Colonic mucosa (tissue), 4 donors: Measurements from ENCODE around the gene CHRNA4. TPM values are rescaled to one million over a fixed set of nuclear protein-coding genes. Genes with fewer than 3 reads are reported as not detected.

Experiments
- DNase-seq: peaks from one replicate; pipeline ENCODE4 v3.0.0-alpha.2; 2020
- H3K27ac ChIP-seq: fragments of 200-600 bp; one replicate; pipeline ENCODE4 v1.8.0; 2021
- H3K27me3 ChIP-seq: fragments of 200-600 bp; one replicate; pipeline ENCODE4 v1.8.0; 2021
- H3K36me3 ChIP-seq: fragments of 200-600 bp; one replicate; pipeline ENCODE4 v1.8.0; 2021
- H3K4me1 ChIP-seq: fragments of 200-600 bp; one replicate; pipeline ENCODE4 v1.8.0; 2021; ENCODE audit warnings: mild to moderate bottlenecking
- H3K4me3 ChIP-seq: fragments of 200-600 bp; one replicate; pipeline ENCODE4 v1.8.0; 2021
- H3K9ac ChIP-seq, 2 donors: one replicate each; pipeline ENCODE4 v1.7.0; 2013; ENCODE audit warnings: control low read depth in 2 of 2, low read depth in 2 of 2, low read length in 2 of 2
- H3K9me3 ChIP-seq: fragments of 200-600 bp; one replicate; pipeline ENCODE4 v1.8.0; 2021
- CTCF ChIP-seq: fragments of 200-600 bp; IDR thresholded peaks from one replicate; pipeline ENCODE4 v1.8.0; 2022; ENCODE audit warnings: antibody characterized with exemption, mild to moderate bottlenecking
- intact Hi-C: fragments of 100-400 bp; cut with DNase I; formaldehyde crosslinking; loops from one replicate; pipeline ENCODE4 v1.14.1; 2022
- total RNA-seq, 2 donors: library from RNA; stranded (reverse); fragmentation: NEBNext Ultra II Directional in 1 of 2; extraction: Animal tissue kit (Norgen Biotek cat#: 25700) in 1 of 2; gene quantifications; one replicate each; pipeline ENCODE4 v1.2.1, GENCODE V29; 2021
- donor health status: healthy.
- donor health status: DM: no; HTN: no; CAD: no.
- donor health status: DM: no; HTN: no; CAD: no.

Gene CHRNA4
- total RNA-seq, 2 donors from 2014 or later = 0.05 TPM; not detected in 1

- no peak for DNase-seq
- Histone ChIP-seq H3K27me3 (no peaks in the 10 kb centered on the region), H3K9ac (no peak overlapping the region), H3K9me3 (no peaks in the 10 kb centered on the region), H3K27ac (no peak overlapping the region), H3K36me3 (no peaks in the 10 kb centered on the region), H3K4me1 (no peaks in the 10 kb centered on the region), H3K4me3 (no peak overlapping the region)
- no peak for TF ChIP-seq CTCF
- intact Hi-C loops = no loop called here
Observed at GRCh38 chr20:63373996-63374395, 12.8 kb upstream of the CHRNA4 start.

GRCh38 chr20:63372971-63373885, 12.1 kb upstream of the CHRNA4 start:
- H3K27ac ChIP-seq = no peak overlapping the region
- no peak for DNase-seq
- intact Hi-C loops = no loop called here
- no peaks in the 10 kb centered on the region for H3K36me3 ChIP-seq
- no peaks in the 10 kb centered on the region for H3K9me3 ChIP-seq
- H3K4me1 ChIP-seq = no peaks in the 10 kb centered on the region
- no peak for TF ChIP-seq CTCF
- H3K9ac ChIP-seq = no peak overlapping the region
- no peaks in the 10 kb centered on the region for H3K27me3 ChIP-seq
- no peak overlapping the region for H3K4me3 ChIP-seq

- Histone ChIP-seq H3K27me3 (no peaks in the 10 kb centered on the region), H3K9ac (no peak overlapping the region), H3K9me3 (no peaks in the 10 kb centered on the region), H3K4me1 (no peaks in the 10 kb centered on the region), H3K4me3 (no peak overlapping the region), H3K36me3 (no peaks in the 10 kb centered on the region), H3K27ac (no peak overlapping the region)
- no peak for DNase-seq
- TF ChIP-seq CTCF = no peak
- intact Hi-C loops = no loop called here
Observed at GRCh38 chr20:63371291-63371865, 10.2 kb upstream of the CHRNA4 start.

GRCh38 chr20:63370618-63371187, 9.6 kb upstream of the CHRNA4 start:
- intact Hi-C loops = no loop called here
- TF ChIP-seq CTCF = no peak

GRCh38 chr20:63369724-63370617, 8.8 kb upstream of the CHRNA4 start:
- no peak for DNase-seq
- Histone ChIP-seq H3K36me3 (no peaks in the 10 kb centered on the region), H3K9me3 (no peaks in the 10 kb centered on the region), H3K27me3 (no peaks in the 10 kb centered on the region), H3K4me3 (no peak overlapping the region), H3K4me1 (no peaks in the 10 kb centered on the region), H3K27ac (no peak overlapping the region), H3K9ac (no peak overlapping the region)
- intact Hi-C loops = no loop called here
- no peak for TF ChIP-seq CTCF

More at GRCh38 chr20:63370618-63371187, 9.6 kb upstream of the CHRNA4 start:
- H3K27ac ChIP-seq = no peak overlapping the region
- no peak for DNase-seq
- H3K4me1 ChIP-seq = no peaks in the 10 kb centered on the region
- no peak overlapping the region for H3K9ac ChIP-seq
- H3K4me3 ChIP-seq = no peak overlapping the region
- H3K27me3 ChIP-seq = no peaks in the 10 kb centered on the region
- no peaks in the 10 kb centered on the region for H3K36me3 ChIP-seq
- H3K9me3 ChIP-seq = no peaks in the 10 kb centered on the region
